ACHN (cell line): ENCODE measurements around the gene ZNF20.
"Not testable (repeated sequence)": the region's sequence is repeated elsewhere in the genome, so short reads cannot be mapped to it uniquely, and the experiment has no call there.

Experiments used
- DNase-seq: peaks from one replicate; pipeline ENCODE4 v3.0.0-alpha.2; 2015
- in situ Hi-C: cut with HindIII; loops from 2 replicates; pipeline ENCODE4 v1.10.0; 2017; ENCODE audit warnings: low sequenced_read_pairs, low pct_ligation_motif_present, low pct_unique_long_range_greater_than_20kb

Gene ZNF20

DNA sequence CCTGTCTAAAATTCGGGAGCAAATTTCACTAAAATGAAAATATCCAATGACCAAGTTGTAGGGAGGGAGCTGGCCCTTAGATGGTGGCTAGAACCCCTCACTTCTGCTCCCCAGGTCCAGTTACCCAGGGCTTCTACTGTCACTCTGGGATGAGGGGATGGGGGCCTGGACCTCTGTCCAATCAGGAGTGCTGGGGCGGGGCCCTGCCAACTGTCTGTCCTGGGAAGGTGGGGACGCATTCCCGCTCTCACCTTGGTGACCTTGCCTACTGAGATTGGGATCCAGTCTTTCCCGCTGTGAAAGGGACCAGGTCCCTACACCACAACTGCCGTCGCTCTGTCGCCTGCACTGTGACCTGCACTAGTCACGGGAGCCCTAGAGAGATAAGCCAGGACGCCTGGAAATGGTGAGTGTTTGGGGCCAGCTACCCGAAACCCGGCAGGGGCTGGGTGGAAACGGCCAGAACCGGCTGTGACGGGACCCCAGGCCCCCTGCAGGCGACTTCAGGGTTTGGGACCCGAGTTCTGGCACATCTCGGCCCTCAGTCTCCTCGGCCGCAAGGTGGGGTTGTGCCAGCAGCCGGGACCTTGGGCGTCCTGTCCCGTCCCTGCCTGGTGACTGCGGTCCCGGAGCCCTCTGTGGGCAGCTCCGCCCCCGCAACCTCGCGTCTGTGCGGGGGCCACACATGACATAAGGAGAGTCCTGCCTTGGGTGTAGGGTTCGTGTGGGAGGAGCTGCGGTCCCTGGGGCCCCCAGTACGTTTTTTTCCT lies 22.8 kb downstream of the ZNF20 start:
- no peak for DNase-seq
- in situ Hi-C loops = no loop called here

DNA sequence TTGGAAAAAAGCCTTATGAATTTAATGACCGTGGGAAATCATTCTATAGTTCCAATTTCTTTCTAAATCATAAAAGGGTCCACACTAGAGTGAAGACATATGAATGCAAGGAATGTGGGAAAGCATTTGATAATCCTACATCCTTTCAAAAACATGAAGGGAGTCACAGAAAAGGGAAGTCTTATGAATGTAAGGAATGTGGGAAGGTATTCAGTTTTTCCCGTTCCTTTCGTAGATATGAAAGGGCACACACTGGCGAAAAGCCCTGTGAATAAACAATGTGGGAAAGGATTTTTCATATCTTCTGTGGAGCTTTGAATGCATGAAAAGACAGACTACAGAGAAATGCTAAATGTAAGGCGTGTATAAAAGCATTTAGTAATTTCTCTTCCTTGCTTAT lies 27.0 kb downstream of the ZNF20 start:
- DNase-seq = no peak
- in situ Hi-C loops = no loop called here

DNA sequence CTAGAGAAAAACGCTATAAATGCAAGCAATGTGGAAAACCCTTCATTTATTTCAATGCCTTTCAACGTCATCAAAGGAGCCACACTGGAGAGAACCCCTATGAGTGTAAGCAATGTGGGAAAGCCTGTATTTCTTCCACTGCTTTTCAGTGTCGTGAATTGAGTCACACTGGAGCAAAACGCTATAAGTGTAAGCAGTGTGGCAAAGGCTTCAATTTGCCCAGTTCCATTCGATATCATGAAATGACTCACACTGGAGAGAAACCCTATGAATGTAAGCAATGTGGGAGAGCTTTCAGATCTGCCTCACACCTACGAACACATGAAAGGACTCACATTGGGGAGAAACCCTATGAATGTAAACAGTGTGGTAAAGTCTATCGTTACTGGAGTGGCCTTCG lies 27.4 kb downstream of the ZNF20 start:
- no peak for DNase-seq
- in situ Hi-C loops = no loop called here

DNA sequence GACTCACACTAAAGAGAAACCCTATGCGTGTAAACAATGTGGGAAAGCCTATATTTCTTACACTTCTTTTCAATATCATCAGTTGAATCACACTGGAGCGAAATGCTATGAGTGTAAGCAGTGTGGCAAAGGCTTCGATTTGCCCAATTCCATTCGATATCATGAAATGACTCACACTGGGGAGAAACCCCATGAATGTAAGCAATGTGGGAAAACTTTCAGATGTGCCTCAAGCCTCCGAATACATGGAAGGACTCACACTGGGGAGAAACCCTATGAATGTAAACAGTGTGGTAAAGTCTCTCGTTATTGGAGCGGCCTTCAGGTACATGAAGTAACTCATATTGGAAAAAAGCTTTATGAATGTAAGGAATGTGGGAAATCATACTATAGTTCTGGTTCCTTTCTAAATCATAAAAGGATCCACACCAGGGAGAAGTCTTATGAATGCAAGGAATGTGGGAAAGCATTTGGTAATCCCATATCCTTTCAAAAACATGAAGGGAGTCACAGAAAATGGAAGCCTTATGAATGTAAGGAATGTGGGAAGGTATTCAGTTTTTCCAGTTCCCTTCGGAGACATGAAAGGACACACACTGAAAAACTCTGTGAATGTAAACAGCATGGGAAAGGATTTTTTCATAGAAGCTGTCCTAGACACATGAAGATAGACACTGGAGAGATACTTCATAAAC lies 28.1 kb downstream of the ZNF20 start:
- DNase-seq = no peak
- in situ Hi-C loops = no loop called here

DNA sequence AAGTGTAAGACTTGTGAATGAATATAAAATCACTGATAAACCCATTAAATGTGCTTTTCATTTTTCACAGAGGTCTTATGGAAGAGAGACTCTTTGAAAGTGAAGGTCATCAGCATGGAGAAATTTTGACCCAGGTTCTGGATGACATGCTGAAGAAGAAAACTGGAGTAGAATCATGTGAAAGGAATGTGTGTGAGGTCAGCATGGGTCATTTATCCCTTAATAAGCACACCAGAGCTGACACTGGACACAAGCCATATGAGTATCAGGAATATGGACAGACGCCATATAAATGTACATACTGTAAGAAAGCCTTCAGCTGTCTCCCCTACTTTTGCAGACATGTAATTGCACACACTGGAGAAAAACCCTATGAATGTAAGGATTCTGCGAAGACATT lies 29.0 kb downstream of the ZNF20 start:
- in situ Hi-C loops = no loop called here
- DNase-seq = no peak

DNA sequence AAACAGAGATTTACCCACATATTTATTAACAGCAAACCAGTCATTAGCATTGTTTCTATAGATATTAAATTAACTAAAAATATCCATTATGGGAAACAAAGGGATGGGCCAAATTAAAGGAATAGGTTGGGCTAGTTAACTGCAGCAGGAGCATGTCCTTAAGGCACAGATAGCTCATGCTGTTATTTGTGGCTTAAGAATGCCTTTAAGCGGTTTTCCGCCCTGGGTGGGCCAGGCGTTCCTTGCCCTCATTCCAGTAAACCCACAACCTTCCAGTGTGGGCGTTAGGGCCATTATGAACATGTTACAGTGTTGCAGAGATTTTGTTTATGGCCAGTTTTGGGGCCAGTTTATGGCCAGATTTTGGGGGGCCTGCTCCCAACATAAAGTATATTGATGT lies 36.2 kb downstream of the ZNF20 start:
- in situ Hi-C loops = not testable (repeated sequence)

DNA sequence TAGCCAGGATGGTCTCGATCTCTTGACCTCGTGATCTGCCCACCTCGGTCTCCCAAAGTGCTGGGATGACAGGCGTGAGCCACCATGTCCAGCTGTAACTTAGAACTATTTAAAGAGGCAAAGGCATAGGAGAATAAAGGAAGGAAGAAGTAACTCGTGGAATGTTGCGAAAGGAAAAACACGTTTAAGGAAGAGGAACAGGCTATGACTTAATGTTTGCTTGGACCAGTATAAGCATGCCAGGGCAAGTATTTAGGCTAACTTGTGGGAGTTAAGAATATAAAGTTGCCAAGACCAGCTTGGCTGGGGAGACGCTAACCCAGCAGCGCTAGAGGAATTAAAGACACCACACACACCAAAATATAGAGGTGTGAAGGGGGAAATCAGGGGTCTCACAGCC lies 42.1 kb downstream of the ZNF20 start:
- in situ Hi-C loops = no loop called here

More for the DNA sequence above, 36.2 kb downstream of the ZNF20 start:
- DNase-seq = not testable (repeated sequence)

DNA sequence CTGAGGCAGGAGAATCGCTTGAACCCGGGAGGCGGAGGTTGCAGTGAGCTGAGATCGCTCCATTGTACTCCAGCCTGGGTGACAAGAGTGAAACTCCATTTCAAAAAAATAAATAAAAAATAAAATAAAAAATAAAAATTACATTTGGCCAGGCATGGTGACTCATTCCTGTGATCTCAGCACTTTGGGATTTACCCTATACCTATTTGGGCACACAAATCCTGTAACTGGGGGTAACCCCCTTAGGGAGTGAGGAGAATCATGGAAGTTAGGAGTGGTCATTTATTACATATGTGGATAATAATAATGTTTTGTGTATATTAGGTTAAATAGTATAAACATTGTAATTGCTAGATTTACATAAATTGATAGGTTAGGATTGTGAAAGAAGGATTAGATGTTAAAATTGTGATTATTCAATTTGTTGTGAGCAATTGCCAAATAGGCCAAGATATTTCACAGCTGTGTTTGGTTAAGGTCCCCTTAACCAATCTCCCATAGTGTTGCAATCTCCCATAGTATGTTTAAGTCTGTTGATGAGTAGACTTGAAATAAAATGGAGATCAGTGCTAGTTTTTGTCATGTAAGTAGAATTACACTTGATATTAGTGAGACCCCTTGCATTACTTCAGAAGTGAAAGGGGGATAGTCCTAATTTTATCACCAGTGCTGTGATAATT lies 44.9 kb downstream of the ZNF20 start:
- in situ Hi-C loops = no loop called here
- no peak for DNase-seq

More for the DNA sequence above, 42.1 kb downstream of the ZNF20 start:
- DNase-seq = no peak

DNA sequence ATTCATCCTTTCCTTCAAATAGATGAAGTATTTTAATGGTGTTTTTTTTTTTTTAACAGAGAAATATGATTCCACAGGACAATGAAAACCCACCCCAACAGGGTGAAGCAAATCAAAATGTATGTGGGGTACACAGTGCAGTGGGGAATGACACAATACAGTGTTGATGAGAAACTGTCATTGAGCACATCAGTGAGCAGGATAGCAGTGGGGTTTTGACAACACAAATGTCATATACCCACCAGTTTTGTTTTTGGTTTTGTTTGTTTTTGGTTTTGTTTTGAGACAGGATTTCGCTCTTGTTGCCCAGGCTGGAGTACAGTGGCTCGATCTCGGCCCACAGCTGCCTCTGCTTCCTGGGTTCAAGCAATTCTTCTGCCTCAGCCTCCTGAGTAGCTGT lies 46.4 kb downstream of the ZNF20 start:
- DNase-seq = no peak
- in situ Hi-C loops = no loop called here

DNA sequence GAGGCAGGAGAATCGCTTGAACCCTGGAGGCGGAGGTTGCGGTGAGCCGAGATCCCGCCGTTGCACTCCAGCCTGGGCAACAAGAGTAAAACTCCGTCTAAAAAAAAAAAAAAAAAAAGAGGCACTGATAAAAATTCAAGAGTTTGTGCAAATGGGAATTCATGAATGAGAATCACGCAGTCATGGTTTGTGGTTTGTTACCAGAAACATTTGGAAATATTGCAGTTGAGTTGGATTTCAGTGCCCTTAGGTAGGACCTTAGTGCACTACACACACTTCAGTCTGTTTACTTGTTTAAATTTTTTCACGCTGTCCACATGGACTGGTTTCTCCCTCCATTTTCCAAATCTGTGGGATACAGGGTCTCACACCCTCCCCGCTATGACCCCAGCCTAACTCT lies 47.2 kb downstream of the ZNF20 start:
- no peak for DNase-seq
- in situ Hi-C loops = no loop called here

DNA sequence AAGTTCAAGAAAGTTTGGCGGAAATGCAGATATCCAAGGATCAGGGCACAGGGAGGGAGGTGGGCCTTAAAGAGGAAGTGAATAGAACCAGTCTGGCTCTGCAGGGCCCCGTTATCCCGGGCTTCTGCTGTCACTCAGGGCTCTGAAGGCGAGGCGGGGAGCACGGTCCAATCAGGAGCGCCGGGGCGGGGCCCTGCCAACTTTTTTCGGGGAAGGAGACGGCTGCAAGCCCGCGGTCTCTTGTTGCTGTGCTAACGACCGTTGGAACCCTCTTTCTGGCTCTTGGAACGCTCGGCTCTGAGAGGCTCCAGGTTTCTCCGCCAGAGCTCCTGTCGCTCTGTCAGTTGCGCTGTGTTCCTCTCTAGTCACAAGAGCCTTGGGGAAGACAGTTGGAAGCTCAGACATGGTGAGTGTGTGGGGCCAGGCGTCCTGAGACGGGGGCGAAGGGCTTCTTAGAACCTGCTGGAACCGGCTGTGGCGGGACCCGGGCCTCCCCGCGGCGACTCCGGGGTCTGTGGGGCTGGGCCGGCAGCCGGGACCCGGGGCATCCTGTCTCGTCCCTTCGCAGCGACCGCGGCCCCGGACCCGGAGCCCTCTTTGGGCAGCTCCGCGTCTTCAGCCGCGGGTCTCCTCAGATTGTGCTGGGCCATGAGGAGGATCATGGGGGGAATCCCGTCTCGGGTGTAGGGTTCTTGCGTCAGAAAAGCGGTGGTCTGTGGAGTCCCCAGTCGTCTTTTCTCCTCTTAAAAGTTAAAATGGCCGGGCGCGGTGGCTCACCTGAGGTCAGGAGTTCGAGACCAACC lies 47.9 kb downstream of the ZNF20 start:
- in situ Hi-C loops = no loop called here
- DNase-seq = no peak

DNA sequence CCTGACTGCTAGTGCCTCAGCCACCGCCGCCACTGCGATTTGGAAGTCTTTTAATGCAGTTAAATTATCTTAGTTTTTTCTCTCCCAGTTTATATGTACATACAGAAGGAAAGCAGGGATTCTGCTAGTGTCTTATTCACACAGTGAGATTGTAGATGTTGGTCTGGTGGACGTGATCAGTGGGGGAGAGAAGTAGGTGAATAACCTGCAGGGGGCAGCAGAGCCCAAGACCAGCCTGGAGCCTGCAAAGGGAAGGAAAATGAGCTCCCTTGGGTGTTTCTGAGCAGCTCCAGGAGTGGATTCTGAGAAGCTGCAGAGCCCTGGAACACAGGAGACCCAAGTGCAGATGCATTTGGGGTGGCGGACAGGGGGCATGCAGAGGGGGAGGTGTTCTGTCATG lies 49.3 kb downstream of the ZNF20 start:
- no peak for DNase-seq
- in situ Hi-C loops = no loop called here

DNA sequence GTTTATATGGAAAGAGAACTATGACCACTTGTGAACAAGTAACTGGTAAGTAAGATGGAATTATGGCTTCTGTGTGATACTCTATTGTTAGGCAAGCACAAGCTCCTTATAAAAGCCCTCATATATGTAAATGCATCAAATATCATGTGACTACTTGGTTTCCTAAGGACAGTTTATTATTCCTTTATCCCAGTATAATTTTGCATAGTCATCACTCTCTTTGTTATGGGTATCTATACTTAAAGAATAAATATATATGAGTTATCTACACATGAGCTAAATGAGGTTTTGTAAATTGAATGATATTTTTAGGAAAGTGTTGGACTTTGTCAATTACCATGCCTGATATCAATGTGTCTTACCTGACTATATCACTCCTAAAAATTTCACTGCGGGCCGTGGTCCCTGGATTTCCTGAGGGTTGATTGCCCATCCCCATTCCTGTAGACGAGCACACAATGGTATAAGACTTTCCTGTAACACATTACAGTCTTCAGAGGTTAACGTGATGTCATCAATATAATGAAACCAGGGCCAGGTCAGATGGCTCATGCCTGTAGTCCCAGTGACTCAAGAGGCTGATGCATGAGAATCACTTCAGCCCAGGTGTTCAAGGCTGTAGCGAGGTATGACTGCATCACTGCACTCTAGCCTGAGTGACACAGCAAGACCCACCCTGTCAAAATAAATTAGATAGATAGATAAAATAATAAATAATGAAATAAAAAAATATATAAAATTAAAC lies 54.9 kb downstream of the ZNF20 start:
- no peak for DNase-seq
- in situ Hi-C loops = no loop called here

DNA sequence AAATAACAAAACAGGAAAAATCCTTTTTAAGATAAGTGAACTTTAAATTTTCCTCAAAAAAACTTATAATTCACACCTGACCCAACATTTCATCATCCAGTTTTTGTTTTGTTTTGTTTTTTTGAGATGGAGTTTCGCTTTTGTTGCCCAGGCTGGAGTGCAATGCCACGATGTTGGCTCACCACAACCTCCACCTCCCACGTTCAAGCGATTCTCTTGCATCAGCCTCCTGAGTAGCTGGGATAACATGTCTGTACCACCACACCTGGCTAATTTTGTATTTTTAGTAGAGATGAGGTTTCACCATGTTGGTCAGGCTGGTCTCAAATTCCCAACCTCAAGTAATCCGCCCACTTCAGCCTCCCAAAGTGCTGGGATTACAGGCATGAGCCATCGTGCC lies 56.8 kb downstream of the ZNF20 start:
- in situ Hi-C loops, DNase-seq: not testable (repeated sequence)
